Fibroblast of lung (primary cell): ENCODE measurements around the gene SUV39H1.

Experiments used
- EZH2 ChIP-seq: IDR thresholded peaks from 2 replicates; pipeline ENCODE4 v1.5.1; 2012; ENCODE audit warnings: low read length, control low read depth, mild to moderate bottlenecking; ENCODE audit errors: missing control alignments
- TF ChIP-seq, protein P1 (sequence below), 2 donors: IDR thresholded peaks in 1 of 2; conservative IDR thresholded peaks in 1 of 2; 1 replicate in 1 of 2; 2 replicates in 1 of 2; pipeline ENCODE4 v1.5.1; 2011 to 2012; ENCODE audit warnings: low read length in 2 of 2, control low read depth in 1 of 2, inconsistent platforms in 1 of 2, low read depth in 1 of 2, mild to moderate bottlenecking in 1 of 2

GRCh38 chrX:48715876-48716502 is 19.5 kb downstream of the SUV39H1 start:
- TF ChIP-seq, protein P1, sequence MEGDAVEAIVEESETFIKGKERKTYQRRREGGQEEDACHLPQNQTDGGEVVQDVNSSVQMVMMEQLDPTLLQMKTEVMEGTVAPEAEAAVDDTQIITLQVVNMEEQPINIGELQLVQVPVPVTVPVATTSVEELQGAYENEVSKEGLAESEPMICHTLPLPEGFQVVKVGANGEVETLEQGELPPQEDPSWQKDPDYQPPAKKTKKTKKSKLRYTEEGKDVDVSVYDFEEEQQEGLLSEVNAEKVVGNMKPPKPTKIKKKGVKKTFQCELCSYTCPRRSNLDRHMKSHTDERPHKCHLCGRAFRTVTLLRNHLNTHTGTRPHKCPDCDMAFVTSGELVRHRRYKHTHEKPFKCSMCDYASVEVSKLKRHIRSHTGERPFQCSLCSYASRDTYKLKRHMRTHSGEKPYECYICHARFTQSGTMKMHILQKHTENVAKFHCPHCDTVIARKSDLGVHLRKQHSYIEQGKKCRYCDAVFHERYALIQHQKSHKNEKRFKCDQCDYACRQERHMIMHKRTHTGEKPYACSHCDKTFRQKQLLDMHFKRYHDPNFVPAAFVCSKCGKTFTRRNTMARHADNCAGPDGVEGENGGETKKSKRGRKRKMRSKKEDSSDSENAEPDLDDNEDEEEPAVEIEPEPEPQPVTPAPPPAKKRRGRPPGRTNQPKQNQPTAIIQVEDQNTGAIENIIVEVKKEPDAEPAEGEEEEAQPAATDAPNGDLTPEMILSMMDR (conservative IDR thresholded peaks at IDR 0.05 in 1 of 2, IDR thresholded peaks at IDR 0.05 in 1 of 2; ENCODE audit: low read depth in 1 of 2, low read length in 2 of 2): no peak
- TF ChIP-seq EZH2: no peak
